Left colon (tissue), 2 donors: ENCODE data around the gene MCF2L. TPM values are rescaled to one million over a fixed set of nuclear protein-coding genes. Genes with fewer than 3 reads are reported as not detected.

ENCODE experiments used
- ATAC-seq: fragments of 200-7000 bp; cut with Tn5 transposase; one replicate; pipeline ENCODE4 v1.9.1; 2020; ENCODE audit warnings: mild to moderate bottlenecking, moderate library complexity
- DNase-seq, 2 donors: peaks; one replicate each; pipeline ENCODE4 v3.0.0-alpha.2; 2020
- intact Hi-C, 2 donors: fragments of 100-400 bp; cut with DNase I in 1 of 2; cut with micrococcal nuclease in 1 of 2; formaldehyde crosslinking; loops; one replicate each; pipeline versions ENCODE4 v1.11.2 to v1.14.0; 2022; cut with DNase I, micrococcal nuclease
- total RNA-seq, 2 donors: library from RNA; stranded (reverse); fragmentation: NEBNext Ultra II Directional; extraction: Animal tissue kit (Norgen Biotek cat#: 25700); gene quantifications; one replicate each; pipeline ENCODE4 v1.2.1, GENCODE V29; 2021
- donor health status: DM: no; HTN: no; CAD: no.
- donor health status: DM: yes; HTN: yes; CAD: no.

Gene MCF2L
- total RNA-seq, 2 donors from 2014 or later = 86.9 to 101 TPM

DNA sequence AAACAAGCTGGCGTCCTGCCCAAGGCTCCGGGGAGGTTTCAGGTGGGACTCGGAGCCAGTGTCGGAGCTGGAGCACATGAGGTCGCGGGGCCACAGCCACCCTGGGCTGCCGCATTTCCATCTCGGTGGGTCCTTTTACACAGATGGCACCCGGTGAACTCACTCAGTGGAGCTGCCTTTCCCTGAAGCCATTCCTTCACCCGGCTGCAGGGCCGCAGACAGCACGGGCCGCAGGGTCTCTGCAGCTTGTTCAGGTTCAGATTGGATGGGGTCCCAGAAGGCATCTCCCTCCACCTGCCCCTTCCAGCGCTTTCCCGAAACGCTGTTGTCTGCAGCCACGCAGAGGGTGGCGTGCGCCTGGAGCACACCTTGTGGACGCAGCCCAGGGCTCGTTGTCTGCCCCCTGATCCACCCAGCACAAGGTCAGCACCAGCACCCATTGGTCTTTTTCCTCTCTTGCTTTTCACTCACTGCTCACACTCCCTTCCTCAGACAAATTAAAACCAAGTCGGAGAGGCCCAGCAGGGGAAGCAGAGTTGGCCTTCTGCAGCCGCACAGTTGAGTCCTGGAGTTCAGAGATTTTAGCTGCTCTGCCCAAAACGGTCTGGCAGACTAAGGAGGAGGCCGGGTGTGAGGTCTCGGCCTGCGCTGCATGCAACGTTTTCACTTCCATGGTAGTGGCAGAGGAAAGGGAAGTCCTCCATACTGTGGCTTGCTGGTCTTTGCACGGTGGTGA is 18.1 kb downstream of the MCF2L start:
- intact Hi-C loops = no loop called here
- no peak for DNase-seq
- no peak for ATAC-seq

DNA sequence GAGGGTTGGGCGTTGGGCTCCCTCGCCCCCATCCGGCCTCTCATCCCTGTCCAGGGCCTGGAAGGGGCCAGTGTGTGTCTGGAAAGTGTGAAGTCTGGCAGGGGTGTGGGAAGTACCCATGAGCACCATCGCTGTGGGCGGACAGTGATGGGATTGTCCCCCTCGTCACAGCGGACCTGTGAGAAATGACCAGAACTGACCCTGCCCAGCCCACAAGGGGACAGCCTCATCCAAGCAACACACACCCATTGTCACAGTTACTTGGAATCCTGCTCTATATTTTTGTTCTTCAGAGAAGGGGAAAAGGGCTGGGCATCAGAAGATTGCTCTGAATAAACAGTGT is 18.6 kb downstream of the MCF2L start:
- ATAC-seq = no peak
- intact Hi-C loops = no loop called here
- no peak for DNase-seq

DNA sequence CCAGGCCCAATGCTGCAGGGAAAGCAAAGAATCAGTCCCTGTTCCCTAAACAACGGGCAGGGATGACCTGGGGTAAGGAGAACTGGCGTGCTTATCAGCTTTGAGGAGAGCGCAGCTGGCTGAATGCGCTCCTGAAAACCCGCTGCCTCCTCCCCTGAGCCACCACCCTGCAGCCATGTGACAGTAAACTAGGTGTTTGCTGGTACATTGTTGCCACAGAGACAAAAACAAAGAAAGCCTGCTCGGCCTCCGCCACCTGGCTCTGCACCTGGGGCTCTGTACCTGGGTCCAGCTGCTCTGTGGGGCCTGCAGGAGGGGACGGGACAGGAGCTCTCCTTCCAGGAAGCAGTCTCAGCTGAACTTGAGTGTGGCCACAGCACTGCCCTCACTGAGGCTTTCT is 21.8 kb downstream of the MCF2L start:
- intact Hi-C loops = no loop called here
- ATAC-seq (peak; percentile 74), DNase-seq (peak; percentile 81 to 87)

DNA sequence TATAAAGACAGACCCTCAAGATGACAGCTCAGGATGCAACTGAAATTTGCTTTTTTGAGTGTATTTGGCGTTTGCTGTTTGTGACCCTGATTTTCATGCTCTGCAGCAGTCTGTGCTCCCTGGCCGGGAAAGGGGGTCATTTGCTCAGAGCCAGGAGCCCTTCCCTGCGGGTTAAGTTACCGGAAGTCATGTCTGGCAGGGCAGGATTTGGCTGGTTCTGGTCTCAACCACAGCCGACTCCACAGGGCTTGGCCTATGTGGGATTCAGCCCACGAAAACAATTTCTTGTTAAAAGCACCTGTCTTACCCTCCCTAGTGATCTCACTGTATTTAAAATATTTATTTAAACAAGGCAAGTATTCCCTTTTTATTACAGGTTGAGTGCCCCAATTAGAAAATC is 22.6 kb downstream of the MCF2L start:
- intact Hi-C loops = no loop called here
- ATAC-seq (no peak), DNase-seq (no peak)

DNA sequence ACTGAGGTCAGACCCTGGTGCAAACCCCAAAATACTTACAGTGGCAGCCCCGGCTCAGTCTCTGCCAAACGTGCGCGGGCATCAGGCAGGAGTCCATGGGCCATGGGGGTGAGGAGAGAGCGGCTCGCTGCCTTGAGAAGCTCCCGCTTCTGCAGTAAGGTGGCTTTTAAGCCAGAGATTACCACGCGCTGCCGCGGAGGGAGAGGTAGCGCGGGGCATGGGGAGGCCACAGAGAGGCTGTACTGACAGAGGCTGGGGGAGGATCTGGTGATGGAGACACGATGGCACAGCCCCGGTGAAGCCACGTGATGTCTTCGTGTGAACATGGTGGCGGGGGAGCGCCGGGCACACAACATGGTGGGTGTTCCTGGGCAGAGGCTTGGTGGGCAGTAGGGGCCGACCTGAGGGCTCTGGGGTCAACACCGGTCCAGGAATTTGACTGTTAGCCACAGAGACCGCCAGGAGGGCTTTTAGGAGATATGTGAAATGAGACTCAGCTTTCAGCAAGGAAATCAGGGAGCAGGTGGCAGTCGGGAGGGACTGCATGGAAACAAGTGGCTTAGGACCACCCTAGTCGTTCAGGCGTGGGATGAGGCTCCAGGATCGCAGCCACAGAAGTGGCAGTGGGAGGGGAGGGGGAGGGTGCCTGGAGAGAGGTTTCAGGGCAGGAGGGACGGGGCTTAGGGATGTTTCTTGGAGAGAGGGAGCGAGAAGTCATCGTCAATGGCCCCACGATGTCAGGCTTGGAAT is 24.1 kb downstream of the MCF2L start:
- DNase-seq = no peak
- intact Hi-C loops = no loop called here
- ATAC-seq = no peak

DNA sequence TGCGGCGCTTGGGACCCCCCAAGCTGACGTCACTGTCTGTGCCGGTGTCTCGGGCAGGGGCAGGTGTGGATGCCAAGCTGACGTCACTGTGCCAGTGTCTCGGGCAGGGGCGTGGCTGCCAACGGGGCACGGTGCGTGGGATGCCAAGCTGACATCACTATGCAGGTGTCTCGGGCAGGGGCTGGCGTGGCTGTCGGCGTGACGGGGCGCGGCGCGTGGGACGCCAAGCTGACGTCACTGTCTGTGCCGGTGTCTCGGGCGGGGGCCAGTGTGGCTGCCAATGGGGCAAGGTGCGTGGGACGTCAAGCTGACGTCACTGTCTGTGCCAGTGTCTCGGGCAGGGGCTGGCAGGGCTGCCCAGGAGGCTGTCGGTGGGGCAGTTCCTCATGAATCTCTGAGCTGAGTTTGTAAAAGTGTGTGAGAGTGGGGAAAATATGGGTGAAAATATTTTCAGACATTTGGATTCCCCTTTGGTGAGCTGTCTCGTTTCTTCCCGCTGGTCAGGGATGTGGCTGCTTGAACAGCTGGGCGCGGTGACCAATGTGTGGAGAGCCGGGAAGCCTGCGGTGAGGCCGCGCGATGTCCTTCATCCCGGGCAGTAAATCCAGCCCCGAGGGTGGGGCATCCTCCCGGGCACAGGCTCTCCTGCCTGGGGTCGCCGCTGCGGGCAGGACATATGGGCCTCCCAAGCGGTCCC is 25.2 kb downstream of the MCF2L start:
- intact Hi-C loops = no loop called here
- ATAC-seq = no peak
- DNase-seq = peak in 1 of 2 donors; percentile 50

DNA sequence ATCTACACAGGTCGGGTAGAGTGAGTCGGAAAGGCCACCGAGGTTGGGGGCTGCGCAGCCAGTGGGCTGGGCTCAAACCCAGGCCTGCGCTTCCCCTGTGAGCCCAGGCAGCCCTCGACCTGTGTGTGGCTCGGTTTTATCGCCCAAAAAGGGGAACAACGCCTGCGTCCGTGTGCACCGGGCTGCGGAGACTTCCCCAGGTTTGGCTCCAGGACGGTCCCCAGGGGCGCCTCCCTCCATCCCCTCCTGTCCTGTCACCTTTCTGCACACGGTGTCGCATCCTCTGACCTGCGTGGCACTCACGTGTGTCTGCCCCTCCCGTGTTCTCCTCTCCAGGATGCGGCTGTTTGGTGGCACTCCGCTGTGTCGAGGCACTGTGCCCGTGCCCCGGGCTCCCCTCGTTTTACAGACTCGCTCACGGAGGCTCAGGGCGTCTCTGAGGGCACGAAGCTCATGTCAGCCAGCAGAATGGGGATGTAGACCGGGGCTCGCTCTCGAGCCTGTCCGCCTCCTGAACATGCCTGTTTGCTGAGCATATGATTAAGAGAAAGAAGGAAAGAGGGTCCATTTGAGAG is 25.9 kb downstream of the MCF2L start:
- intact Hi-C loops = no loop called here
- ATAC-seq (no peak), DNase-seq (no peak)

DNA sequence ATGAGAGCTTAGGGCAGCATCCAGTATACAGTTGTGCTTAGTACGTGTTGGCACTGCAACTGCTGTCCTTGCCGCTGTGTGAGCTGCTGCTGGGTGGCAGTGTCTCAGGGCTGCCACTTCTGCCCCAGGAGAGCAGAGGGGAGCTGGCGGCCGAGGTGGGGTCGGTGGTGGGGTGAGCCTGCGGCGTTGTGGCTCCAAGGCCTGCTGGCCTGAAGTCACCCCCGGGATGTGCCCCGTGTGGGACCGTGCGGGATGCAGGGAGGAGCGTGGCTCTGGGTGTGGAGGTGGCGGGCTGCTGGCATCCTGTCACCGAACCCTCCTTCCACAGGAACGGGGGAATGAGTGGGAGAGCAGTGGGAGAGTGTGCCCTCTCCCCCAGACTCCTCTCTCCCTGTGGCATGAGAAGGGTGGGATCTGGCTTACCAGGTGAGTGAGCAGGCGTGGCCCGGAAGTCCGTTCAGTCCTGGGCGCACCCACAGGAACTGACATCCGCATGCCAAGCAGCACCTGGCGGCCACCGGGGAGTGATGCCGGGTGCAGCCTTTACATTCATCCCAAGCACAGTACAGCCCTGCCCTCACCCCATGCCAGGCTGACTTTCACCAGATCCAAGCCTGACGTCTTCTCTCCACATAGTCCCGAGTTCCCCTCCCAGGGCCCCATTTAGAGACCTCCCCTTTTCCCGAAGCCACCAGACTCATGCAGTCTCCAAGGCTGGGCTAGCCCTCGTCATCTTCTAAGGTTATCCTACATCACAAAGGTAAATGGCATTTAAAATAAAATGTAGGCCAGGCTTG is 26.6 kb downstream of the MCF2L start:
- intact Hi-C loops = no loop called here
- peak; percentile 64 for ATAC-seq
- DNase-seq = peak; percentile 84 to 87

DNA sequence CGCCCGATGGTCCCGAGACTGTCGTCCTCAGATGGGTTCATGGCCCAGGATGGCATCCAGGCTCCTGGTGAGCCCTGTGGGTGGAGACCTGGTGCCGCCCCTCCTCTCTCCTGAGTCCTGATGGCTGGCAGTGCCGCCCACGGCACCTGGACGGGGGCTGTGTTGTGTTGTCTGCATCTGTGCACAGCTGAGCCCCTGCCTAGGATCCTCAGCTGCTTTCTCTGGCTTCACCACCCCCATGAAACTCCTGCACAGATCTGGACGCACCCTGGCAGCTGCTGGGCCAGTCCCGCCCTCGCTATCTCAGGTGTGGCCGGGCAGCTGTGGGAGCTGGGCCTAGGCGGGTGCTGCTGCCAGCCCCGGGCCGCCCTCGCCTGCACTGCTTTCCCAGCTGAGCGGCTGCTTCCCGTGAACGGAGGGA is 27.7 kb downstream of the MCF2L start:
- intact Hi-C loops = no loop called here
- ATAC-seq = peak; percentile 70
- DNase-seq = peak; percentile 76 to 82

DNA sequence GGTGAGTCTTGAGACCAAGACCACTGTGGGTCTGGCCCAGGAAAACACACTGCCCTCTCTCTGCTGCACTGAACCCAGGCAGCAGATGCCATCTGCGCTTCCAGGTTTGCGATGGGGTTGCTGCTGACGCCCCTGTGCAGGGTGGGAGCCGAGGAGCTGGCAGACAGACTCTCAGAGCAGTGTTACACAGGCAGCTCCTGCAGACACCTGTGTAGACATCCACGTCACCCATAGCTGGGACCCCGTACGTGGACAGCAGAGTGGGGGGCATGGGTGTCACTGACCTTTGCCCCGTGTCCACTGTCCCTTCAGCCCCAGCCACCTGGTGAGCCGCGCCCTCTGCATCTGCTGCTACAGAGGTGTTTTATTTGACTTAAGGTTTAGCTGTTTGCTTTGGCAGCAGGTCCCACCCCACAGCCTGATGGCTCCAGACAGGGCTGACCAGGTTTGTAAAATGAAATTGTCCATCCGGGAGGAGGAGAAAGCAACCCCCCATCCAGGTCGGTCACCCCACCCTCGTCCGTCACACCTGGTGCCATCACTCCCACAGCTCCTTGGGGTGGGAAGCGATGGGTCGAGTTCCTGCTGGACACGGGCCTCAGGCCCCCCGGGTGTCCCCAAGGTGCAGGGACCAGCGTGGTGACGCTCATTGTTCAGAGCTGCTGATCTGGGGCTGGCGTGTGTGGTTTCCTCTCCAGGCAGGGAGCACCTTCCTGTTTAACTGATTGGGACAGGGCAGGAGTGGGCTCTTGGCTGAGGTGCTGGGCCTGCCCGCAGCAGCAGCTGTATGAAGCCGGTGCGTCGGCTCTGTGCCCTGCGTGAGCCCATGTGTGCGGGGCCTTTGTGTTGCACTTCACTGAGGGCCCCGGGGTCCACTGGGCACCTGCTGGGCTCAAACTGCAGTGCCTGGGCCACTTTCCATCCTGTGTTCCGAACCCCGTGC is 28.4 kb downstream of the MCF2L start:
- intact Hi-C loops = no loop called here
- ATAC-seq = peak; percentile 55
- peak; percentile 81 to 85 for DNase-seq

DNA sequence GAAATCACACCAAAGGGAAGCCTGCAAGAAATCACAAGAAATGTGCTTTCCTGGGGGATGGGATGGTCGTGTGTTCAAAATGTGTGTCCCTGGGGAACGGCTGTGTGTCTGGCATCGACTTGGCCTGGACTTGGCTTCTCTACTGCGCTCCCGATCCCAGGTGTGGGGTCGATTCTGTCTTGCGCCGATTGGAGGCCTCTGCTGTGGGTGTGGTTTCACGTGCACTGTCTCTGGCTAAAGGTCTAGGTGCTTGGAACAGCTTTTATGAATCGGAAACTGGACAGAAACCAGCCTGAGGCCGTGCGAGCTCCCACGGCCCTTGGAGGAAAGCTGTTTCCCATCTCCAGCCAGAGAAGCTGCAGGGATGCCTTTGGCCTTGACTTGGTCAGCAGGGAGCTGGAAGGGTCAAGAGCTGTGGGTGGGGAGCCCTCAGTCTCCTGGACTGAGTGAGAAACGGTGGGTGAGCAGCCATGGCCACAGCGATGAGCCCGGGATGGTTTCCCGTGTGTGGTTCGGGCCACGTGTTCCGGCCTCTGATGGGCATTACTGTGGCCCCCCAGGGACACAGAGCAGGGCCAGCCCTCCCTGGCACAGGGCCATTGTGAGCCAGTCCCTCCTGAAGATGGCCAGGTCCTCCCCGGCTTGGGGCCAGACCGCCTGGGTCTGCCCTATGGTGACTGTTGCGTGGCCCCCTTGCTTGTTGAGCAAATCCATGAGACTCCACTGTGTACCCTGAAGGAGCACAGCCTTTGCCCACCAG is 29.7 kb downstream of the MCF2L start:
- DNase-seq (peak; percentile 54 to 69), ATAC-seq (peak; percentile 29)
- intact Hi-C loops = no loop called here

DNA sequence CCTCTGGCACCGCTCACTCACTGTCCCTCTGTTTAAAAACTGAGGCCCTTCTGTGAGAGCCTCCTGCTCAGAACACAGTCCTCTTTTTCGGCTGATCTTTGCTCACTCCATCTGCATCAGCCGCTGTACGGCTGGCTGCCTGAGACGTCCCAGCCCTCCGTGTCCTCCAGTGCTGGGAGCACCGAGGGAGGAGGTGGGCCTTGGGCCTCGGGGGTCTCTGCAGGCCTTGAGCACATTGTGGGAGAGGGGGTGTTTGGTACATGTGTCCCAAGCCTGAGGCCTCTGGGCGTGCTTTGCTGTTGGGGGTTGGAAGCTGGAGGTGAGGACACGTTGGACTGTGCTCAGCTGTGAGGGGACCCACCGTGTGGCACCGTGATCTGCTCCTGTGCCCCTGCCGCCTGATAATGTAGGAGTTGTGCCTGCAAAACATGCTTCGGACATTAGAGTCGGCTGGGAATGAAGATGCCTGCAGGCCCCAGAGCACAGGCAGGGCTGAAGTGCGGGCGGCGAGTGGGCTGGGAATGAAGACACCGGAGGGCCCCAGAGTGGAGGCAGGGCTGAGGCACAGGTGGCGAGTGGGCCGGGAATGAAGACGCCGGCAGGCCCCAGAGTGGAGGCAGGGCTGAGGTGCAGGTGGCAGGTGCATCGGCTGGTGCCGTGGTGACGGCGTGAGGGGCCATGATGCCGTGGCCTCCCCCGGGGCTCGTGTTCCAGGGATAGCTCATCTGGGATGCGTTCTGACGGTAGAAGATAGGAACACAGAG is 30.6 kb downstream of the MCF2L start:
- intact Hi-C loops = no loop called here
- DNase-seq (no peak), ATAC-seq (no peak)

DNA sequence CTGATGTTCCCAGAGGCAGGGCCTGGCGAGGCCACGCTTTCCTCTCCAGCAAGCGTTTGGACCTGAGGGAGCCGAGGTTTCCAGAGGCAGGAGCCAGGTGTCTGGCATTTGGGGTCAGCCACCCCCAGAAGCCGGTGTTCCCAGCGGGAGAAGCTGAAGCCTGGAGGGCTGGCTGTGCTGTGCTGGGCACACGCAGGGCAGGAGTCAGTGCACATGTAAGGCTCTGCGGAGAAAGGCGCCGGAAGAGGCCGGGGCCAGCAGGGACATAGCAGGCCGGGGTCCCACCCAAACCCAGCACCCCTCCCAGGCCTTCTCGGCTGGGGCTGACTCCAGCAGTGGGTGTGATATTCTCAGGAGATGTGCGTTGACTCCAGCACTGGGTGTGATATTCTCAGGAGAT is 31.6 kb downstream of the MCF2L start:
- intact Hi-C loops = no loop called here
- DNase-seq (no peak), ATAC-seq (no peak)

DNA sequence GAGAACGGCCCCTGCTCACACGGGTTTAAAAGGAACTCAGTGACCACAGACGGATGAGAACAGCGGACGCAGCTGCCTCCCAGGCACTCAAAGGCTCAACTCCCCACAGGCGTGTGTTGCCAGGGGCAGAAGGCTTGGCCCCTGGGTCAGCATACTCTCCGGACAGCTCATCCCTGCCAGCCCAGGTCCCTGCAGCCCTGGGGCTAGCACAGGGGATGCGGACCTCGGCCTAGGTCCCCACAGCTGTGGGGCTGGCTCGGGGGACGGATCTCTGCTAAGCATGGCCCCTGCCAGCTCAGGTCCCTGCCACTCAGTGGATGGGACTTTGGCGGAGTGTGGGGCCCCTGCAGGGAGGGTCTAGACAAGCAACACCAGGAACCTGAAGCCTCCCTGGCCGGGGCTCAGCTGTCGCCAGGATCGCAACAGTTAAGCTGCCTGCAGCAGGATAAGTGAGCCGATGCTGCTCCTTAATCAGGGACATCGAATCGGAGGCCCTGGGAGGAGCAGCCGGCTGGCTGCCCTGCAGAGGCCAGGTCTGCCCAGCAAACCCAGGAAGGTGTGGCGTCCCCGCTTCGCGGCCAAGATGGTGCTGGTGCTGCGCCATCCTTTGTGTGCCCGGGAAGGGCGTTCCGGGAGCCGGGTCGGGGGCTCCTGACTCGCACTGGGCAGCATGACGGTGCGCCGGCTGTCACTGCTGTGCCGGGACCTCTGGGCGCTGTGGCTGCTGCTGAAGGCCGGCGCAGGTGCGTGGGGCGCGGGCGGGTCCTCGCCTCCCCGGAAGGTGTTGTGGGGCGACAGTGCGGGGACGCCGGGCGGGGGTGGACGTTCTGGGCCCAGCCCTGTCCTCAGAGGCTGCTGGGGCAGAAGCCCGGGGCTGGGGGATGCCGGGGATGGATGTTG is 32.5 kb downstream of the MCF2L start:
- peak; percentile 26 for ATAC-seq
- DNase-seq = peak in 1 of 2 donors; percentile 52
- intact Hi-C loops = no loop called here

DNA sequence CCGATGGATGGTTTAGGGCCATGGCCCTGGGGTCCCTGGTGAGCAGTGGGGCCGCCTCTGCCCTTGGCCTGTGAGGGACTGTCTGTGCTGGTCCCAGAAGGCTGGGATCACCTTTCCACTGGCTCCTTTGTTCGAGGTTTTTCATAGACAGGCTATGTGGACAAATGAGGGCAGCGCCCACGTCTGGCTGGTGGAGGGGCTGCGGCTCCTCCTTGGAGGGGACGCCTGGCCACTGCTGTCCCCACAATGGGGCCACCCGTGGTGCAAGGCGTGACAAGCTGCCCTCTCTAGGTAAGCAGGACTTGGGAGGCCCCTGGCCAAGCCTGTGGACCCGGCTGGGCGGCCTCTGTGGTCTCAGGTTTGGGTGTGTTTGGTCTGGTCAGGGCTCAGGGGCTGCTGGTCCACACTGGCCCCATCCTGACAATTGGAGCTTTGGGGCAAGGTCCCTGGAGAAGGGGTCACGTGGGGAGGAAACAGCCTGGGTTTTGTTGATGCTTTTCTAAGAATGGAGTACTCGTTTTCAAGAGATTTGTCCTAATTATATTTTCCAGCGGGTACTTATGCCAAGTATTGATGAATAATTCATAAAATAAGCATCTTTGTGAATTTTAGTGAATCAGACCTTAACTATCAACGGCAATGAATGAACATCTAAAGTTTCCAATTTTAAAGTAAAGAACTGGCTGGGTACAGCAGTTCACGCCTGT is 33.3 kb downstream of the MCF2L start:
- intact Hi-C loops = no loop called here
- DNase-seq (peak in 1 of 2 donors; percentile 50), ATAC-seq (peak; percentile 46)
